Nephron (organoid): ENCODE measurements around the gene SLIT1.

Experiments
- H3K27ac Mint-ChIP-seq, 3 experiments: 2 replicates each; pipeline ENCODE4 v1.8.0; 2020; ENCODE audit warnings: mixed read lengths in 3 of 3, mild to moderate bottlenecking in 2 of 3, moderate library complexity in 1 of 3
- H3K27me3 Mint-ChIP-seq: 2 replicates; pipeline ENCODE4 v1.8.0; 2021; ENCODE audit warnings: low read depth, mild to moderate bottlenecking, moderate library complexity, mixed read lengths
- H3K36me3 Mint-ChIP-seq: 2 replicates; pipeline ENCODE4 v1.8.0; 2020; ENCODE audit warnings: low read depth, mixed read lengths
- H3K4me1 Mint-ChIP-seq: 2 replicates; pipeline ENCODE4 v1.8.0; 2020; ENCODE audit warnings: mixed read lengths
- H3K4me3 Mint-ChIP-seq, 3 experiments: 2 replicates each; pipeline ENCODE4 v1.8.0; 2020; ENCODE audit warnings: mild to moderate bottlenecking in 3 of 3, mixed read lengths in 3 of 3, moderate library complexity in 2 of 3
- H3K9me3 Mint-ChIP-seq: 2 replicates; pipeline ENCODE4 v1.8.0; 2020; ENCODE audit warnings: mixed read lengths
- TF ChIP-seq, protein P1 (sequence below), 3 experiments: fragments of 200-600 bp; sonication (generic); IDR thresholded peaks; one replicate each; pipeline ENCODE4 v1.5.0; 2021; ENCODE audit warnings: antibody characterized with exemption in 3 of 3; ENCODE audit not compliant: unreplicated experiment in 3 of 3

Gene SLIT1

DNA sequence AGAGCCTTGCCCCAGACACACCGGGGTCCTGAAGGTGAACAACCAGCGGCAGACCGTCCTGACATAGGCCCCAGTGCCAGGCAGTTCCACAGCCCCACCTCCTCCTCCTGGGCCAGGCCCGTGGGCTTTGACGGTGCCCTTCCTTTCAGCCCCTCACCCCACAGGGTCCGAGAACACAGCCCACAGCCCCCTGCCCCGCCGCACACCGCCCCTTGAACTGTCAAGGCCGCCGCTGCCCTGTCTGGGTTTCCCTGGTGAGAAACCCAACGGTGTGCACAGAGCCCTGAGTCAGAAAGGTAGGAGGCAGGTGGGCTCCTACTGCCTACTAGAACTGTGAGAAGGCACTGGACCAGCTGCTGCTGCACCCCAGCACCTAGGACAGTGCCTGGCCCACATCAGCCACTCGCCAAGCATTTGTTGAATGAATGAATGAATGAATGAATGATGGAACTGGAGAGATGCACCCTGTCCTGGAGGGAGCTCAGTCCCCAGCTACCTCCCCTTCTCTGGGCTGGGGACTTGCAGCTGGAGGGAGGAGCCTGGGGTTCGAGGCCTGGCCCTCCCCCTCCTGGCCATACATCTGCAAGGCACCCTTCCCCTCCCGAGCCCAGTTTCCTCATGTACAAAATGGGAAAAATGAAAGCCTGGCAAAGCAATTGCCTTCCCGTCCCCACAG is 117.9 kb downstream of the SLIT1 start:
- H3K27ac Mint-ChIP-seq, result no peak overlapping the region
- H3K36me3 Mint-ChIP-seq, result no peaks in the 10 kb centered on the region
- H3K9me3 Mint-ChIP-seq, result no peaks in the 10 kb centered on the region
- TF ChIP-seq, protein P1, sequence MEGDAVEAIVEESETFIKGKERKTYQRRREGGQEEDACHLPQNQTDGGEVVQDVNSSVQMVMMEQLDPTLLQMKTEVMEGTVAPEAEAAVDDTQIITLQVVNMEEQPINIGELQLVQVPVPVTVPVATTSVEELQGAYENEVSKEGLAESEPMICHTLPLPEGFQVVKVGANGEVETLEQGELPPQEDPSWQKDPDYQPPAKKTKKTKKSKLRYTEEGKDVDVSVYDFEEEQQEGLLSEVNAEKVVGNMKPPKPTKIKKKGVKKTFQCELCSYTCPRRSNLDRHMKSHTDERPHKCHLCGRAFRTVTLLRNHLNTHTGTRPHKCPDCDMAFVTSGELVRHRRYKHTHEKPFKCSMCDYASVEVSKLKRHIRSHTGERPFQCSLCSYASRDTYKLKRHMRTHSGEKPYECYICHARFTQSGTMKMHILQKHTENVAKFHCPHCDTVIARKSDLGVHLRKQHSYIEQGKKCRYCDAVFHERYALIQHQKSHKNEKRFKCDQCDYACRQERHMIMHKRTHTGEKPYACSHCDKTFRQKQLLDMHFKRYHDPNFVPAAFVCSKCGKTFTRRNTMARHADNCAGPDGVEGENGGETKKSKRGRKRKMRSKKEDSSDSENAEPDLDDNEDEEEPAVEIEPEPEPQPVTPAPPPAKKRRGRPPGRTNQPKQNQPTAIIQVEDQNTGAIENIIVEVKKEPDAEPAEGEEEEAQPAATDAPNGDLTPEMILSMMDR (IDR thresholded peaks at IDR 0.05; ENCODE audit: unreplicated experiment in 3 of 3), result no peak
- H3K4me3 Mint-ChIP-seq, result no peak overlapping the region
- H3K27me3 Mint-ChIP-seq, result peaks cover 30% of the 10 kb centered on the region
- H3K4me1 Mint-ChIP-seq, result no peaks in the 10 kb centered on the region

DNA sequence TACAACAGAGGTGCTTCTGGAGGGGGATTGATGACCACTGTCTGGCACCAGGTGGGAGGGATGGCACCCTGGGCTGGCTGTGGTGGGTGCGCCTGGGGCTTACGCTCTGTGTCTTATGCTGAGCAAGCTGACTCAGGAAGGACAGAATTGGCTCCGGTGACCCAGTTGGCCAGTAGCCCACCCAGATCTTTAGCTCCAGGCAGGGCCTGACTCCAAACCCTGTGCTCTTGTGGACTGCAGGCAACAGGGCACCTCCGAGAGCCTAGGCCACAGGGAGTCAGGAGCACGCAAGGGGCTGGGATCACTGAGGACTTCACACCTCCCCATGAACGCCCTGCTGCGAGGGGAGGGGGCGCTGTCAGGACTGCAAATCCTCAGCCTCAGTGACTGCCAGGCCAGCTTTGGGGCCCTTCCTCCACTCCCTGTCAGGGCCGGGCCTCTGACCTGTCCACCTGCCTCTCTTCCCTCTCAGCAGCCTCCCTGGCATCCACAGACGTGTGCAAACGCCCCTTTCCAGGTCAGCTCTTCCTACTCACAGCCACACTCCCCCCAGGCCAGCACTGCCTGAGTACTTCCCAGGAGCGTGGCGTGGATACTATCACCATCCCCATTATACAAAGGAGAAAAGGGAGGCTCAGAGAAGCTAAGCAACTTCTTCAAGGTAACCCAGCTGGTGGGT is 118.7 kb downstream of the SLIT1 start:
- H3K27me3 Mint-ChIP-seq, result peaks cover 24% of the 10 kb centered on the region
- H3K36me3 Mint-ChIP-seq, result no peaks in the 10 kb centered on the region

DNA sequence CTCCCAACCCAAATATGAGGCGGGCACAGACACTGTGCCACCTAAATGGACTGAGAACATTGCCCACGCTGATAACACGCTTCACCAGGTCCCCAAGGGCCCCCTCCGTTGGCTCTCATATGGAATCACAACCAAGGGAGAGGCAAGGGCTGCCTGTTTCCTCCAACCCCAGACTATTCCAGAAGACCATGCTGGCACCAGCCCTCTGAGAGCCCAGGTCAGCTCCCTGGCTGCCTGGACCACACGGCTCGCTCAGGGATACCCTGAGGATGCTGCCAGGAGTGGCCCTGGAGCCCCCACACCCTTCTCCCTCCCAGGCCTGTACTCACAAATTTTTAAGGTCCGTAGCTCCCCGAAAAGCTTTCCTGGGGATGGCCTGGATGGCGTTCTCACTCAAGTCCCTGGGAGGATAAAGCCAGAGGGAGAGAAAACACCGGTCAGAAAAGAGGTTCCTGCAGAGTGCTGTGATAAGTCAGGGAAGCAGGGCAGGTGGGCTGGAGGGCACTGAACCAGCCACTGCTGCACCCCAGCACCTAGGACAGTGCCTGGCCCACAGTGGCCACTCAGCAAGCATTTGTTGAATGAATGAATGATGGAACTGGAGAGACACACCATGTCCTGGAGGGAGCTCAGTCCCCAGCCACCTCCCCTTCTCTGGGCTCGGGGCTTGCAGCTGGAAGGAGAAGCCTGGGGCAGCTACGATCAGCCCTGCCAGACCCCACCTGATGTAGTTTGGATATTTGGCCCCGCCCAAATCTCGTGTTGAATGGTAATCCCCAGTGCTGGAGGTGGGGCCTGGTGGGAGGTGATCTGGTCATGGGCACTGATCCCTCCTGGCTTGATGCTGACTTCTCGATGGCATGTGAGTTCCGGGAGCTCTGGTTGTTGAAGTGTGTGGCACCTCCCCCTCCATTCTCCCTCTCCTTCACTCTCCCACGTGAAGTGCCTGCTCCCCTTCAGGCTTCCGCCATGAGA is 119.8 kb downstream of the SLIT1 start:
- H3K36me3 Mint-ChIP-seq, result no peaks in the 10 kb centered on the region
- H3K27ac Mint-ChIP-seq, result no peak overlapping the region
- no peak overlapping the region for H3K4me3 Mint-ChIP-seq
- H3K9me3 Mint-ChIP-seq, result no peaks in the 10 kb centered on the region
- no peaks in the 10 kb centered on the region for H3K4me1 Mint-ChIP-seq
- H3K27me3 Mint-ChIP-seq, result peaks cover 18% of the 10 kb centered on the region
- TF ChIP-seq, protein P1 (IDR thresholded peaks at IDR 0.05; ENCODE audit: unreplicated experiment in 3 of 3), result no peak

More for the DNA sequence above, 118.7 kb downstream of the SLIT1 start:
- H3K4me3 Mint-ChIP-seq, result no peak overlapping the region
- no peak overlapping the region for H3K27ac Mint-ChIP-seq
- no peaks in the 10 kb centered on the region for H3K9me3 Mint-ChIP-seq
- TF ChIP-seq, protein P1 (IDR thresholded peaks at IDR 0.05; ENCODE audit: unreplicated experiment in 3 of 3), result no peak
- no peaks in the 10 kb centered on the region for H3K4me1 Mint-ChIP-seq

DNA sequence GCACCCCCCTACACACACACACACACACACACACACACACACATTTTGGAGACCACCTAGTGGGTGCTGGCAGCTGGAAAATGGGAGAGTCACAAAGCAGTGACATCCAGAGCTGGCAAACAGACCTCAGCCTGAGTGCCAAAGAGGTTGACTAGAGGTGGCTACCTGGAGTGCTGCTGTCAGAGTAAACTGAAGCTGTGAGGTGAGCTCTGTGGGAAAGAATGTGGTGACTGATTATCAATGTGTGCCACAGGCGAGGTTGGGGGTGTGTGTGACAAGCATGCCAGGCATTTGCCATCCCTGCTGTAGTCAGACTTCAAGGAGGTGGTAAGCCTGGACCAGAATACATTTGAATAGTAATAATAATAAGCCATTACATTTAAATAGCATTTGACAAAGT is 120.6 kb downstream of the SLIT1 start:
- Mint-ChIP-seq H3K27me3 (peaks cover 18% of the 10 kb centered on the region), H3K4me3 (no peak overlapping the region), H3K4me1 (no peaks in the 10 kb centered on the region), H3K36me3 (no peaks in the 10 kb centered on the region), H3K27ac (no peak overlapping the region), H3K9me3 (no peaks in the 10 kb centered on the region)
- TF ChIP-seq, protein P1 (IDR thresholded peaks at IDR 0.05; ENCODE audit: unreplicated experiment in 3 of 3), result no peak

DNA sequence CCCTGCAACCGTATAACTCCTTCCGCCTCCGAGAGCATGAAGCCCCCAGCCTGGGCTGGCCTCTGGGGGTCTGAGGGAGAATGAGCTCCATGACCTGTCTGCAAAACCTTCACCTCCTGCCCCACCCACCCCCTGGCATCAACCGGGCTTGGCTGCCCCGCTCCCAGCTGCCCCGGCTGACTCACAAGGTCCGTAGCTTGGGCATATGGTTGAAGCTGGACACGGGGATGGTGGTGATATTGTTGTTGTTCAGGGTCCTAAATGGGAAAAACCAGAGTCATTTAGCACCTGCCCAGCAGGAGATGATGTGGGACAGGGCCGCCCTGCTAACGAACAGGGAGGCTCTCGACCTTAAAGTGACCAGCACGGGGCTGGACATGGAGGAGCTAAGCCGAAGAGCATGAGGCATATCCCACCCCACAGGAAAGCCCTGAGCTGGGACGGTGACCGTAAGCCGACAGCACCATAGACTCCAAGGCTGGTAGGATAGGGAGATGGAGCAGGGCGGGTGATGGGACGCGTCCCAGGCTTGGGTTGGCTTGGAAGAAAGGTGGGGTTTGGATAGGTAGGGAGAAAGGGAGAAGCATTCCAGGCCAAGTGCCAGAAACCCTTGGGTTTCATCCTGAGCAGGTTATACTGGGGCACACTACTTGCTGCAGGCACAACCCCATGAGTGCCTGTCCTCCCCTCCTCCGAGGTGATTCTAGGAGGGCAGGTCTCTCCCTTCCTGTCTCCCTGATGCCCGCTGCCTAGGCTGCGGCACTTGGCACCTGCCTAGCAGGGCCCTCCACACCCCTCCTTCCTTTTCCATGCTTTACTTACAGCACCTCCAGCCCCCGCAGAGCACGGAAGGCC is 121.5 kb downstream of the SLIT1 start:
- H3K36me3 Mint-ChIP-seq, result no peaks in the 10 kb centered on the region
- no peaks in the 10 kb centered on the region for H3K4me1 Mint-ChIP-seq
- H3K27me3 Mint-ChIP-seq, result peaks cover 18% of the 10 kb centered on the region
- no peak overlapping the region for H3K4me3 Mint-ChIP-seq
- TF ChIP-seq, protein P1 (IDR thresholded peaks at IDR 0.05; ENCODE audit: unreplicated experiment in 3 of 3), result no peak
- H3K9me3 Mint-ChIP-seq, result no peaks in the 10 kb centered on the region
- no peak overlapping the region for H3K27ac Mint-ChIP-seq
